ENCODE measurements around the gene DLG1. TPM values are rescaled to one million over a fixed set of nuclear protein-coding genes. Genes with fewer than 3 reads are reported as not detected.

The DLG1 gene
- total and polyA plus RNA-seq, 4 donors = 12.7 to 51.2 (median 22.3) TPM

DNA sequence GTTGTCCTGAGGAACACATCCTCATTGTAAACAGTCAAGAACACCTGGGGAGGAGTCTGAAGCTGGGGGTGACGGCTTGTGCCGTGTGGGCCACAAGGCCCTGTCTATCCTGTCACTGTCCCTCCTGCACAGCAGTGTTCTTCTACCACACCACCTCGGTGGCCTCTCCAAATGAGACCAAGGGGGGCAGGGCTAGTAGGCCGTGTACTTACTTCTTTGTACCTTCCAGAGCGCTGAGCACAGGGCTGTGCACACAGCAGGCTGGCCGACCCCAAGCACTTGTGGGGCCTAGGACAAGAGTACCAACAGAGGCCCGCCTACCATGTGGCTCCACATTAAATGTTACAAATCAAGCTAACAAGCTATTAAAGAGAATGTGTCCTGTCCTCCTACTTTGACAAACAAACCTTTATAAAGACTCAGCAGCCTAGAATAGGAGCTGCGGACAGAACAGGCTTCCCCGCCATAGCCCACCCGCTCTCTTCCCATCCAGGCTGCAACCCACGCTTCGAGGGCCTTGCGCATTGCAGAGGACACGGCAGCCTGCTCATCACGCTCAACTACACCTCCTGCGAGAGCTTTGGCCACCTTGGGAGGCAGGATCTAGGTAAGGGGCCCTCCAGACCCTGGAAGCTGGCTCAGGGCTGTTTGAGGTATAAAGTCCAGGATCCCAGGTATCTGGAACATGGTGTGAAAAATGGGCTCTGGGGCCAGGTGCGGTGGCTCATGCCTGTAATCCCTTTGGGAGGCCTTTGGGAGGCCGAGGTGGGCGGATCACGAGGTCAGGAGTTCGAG lies 299.2 kb downstream of the DLG1 start:
- Histone ChIP-seq H3K4me3 (ENCODE audit: low read depth in 1 of 3, low read length in 3 of 3) (no peak overlapping the region), H3K36me3 (ENCODE audit: control insufficient read depth in 4 of 4, insufficient read depth in 3 of 4, low read depth in 1 of 4, low read length in 3 of 4) (no peaks in the 10 kb centered on the region), H3K9ac (ENCODE audit: low read depth in 1 of 2, low read length in 2 of 2) (no peak overlapping the region), H3K27ac (ENCODE audit: low read depth in 1 of 2, low read length in 2 of 2) (no peak overlapping the region), H3K9me3 (ENCODE audit: control insufficient read depth in 4 of 4, low read length in 3 of 4) (no peaks in the 10 kb centered on the region), H3K4me1 (ENCODE audit: control insufficient read depth in 4 of 4, insufficient read depth in 4 of 4, low read length in 3 of 4) (peaks cover 0 to 4% (median 4%) of the 10 kb centered on the region in 4 donors), H3K27me3 (ENCODE audit: control insufficient read depth in 4 of 4, insufficient read depth in 4 of 4, low read length in 3 of 4) (no peaks in the 10 kb centered on the region)
- DNase-seq (ENCODE audit: low spot score) = no peak
- 91% methylated on average over 21 of the region's 21 CpGs for whole genome bisulfite sequencing
- TF ChIP-seq, protein P1, sequence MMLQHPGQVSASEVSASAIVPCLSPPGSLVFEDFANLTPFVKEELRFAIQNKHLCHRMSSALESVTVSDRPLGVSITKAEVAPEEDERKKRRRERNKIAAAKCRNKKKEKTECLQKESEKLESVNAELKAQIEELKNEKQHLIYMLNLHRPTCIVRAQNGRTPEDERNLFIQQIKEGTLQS (IDR thresholded peaks at IDR 0.05) = no peak
- TF ChIP-seq YY1 (IDR thresholded peaks at IDR 0.05) = no peak
- TF ChIP-seq, protein P2, sequence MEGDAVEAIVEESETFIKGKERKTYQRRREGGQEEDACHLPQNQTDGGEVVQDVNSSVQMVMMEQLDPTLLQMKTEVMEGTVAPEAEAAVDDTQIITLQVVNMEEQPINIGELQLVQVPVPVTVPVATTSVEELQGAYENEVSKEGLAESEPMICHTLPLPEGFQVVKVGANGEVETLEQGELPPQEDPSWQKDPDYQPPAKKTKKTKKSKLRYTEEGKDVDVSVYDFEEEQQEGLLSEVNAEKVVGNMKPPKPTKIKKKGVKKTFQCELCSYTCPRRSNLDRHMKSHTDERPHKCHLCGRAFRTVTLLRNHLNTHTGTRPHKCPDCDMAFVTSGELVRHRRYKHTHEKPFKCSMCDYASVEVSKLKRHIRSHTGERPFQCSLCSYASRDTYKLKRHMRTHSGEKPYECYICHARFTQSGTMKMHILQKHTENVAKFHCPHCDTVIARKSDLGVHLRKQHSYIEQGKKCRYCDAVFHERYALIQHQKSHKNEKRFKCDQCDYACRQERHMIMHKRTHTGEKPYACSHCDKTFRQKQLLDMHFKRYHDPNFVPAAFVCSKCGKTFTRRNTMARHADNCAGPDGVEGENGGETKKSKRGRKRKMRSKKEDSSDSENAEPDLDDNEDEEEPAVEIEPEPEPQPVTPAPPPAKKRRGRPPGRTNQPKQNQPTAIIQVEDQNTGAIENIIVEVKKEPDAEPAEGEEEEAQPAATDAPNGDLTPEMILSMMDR (IDR thresholded peaks at IDR 0.05; ENCODE audit: low read depth, low read length, missing input control) = no peak
- TF ChIP-seq FOXA1 (IDR thresholded peaks at IDR 0.05) = no peak
- no peak for TF ChIP-seq SP1 (IDR thresholded peaks at IDR 0.05)
- no peak for TF ChIP-seq TAF1 (conservative IDR thresholded peaks at IDR 0.05)
- no peak for TF ChIP-seq EGR1 (IDR thresholded peaks at IDR 0.05; ENCODE audit: low read depth in 2 of 2)
- TF ChIP-seq HNF4A (conservative IDR thresholded peaks at IDR 0.05) = no peak
- no peak for TF ChIP-seq JUND (IDR thresholded peaks at IDR 0.05)
- no peak for TF ChIP-seq RXRA (IDR thresholded peaks at IDR 0.05)
- TF ChIP-seq, protein P3, sequence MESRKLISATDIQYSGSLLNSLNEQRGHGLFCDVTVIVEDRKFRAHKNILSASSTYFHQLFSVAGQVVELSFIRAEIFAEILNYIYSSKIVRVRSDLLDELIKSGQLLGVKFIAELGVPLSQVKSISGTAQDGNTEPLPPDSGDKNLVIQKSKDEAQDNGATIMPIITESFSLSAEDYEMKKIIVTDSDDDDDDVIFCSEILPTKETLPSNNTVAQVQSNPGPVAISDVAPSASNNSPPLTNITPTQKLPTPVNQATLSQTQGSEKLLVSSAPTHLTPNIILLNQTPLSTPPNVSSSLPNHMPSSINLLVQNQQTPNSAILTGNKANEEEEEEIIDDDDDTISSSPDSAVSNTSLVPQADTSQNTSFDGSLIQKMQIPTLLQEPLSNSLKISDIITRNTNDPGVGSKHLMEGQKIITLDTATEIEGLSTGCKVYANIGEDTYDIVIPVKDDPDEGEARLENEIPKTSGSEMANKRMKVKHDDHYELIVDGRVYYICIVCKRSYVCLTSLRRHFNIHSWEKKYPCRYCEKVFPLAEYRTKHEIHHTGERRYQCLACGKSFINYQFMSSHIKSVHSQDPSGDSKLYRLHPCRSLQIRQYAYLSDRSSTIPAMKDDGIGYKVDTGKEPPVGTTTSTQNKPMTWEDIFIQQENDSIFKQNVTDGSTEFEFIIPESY (IDR thresholded peaks at IDR 0.05) = no peak
- TF ChIP-seq NR2F2 (IDR thresholded peaks at IDR 0.05) = no peak
- TF ChIP-seq, protein P4, sequence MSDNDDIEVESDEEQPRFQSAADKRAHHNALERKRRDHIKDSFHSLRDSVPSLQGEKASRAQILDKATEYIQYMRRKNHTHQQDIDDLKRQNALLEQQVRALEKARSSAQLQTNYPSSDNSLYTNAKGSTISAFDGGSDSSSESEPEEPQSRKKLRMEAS (IDR thresholded peaks at IDR 0.05) = no peak
- TF ChIP-seq, protein P5, sequence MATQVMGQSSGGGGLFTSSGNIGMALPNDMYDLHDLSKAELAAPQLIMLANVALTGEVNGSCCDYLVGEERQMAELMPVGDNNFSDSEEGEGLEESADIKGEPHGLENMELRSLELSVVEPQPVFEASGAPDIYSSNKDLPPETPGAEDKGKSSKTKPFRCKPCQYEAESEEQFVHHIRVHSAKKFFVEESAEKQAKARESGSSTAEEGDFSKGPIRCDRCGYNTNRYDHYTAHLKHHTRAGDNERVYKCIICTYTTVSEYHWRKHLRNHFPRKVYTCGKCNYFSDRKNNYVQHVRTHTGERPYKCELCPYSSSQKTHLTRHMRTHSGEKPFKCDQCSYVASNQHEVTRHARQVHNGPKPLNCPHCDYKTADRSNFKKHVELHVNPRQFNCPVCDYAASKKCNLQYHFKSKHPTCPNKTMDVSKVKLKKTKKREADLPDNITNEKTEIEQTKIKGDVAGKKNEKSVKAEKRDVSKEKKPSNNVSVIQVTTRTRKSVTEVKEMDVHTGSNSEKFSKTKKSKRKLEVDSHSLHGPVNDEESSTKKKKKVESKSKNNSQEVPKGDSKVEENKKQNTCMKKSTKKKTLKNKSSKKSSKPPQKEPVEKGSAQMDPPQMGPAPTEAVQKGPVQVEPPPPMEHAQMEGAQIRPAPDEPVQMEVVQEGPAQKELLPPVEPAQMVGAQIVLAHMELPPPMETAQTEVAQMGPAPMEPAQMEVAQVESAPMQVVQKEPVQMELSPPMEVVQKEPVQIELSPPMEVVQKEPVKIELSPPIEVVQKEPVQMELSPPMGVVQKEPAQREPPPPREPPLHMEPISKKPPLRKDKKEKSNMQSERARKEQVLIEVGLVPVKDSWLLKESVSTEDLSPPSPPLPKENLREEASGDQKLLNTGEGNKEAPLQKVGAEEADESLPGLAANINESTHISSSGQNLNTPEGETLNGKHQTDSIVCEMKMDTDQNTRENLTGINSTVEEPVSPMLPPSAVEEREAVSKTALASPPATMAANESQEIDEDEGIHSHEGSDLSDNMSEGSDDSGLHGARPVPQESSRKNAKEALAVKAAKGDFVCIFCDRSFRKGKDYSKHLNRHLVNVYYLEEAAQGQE (IDR thresholded peaks at IDR 0.05) = no peak
- TF ChIP-seq GABPA (IDR thresholded peaks at IDR 0.05 in 1 of 2, conservative IDR thresholded peaks at IDR 0.05 in 1 of 2) = no peak
- TF ChIP-seq FOXA2 (IDR thresholded peaks at IDR 0.05) = no peak
- TF ChIP-seq HNF4G (IDR thresholded peaks at IDR 0.05) = no peak

All from liver (tissue), 9 donors.